Stimulated activated CD4-positive, alpha-beta T cell treated with anti-CD3 and anti-CD28 coated beads, TNF-alpha, amount 100 ng/mL, for 24 hours (primary cell): ENCODE data around the gene MARS1.
"Not testable (repeated sequence)": the region's sequence is repeated elsewhere in the genome, so short reads cannot be mapped to it uniquely, and the experiment has no call there.

Experiments used
- DNase-seq, 3 experiments: peaks; one replicate each; pipeline ENCODE4 v3.0.0-alpha.2; 2020; ENCODE audit warnings: low read depth in 3 of 3

MARS1 gene

DNA sequence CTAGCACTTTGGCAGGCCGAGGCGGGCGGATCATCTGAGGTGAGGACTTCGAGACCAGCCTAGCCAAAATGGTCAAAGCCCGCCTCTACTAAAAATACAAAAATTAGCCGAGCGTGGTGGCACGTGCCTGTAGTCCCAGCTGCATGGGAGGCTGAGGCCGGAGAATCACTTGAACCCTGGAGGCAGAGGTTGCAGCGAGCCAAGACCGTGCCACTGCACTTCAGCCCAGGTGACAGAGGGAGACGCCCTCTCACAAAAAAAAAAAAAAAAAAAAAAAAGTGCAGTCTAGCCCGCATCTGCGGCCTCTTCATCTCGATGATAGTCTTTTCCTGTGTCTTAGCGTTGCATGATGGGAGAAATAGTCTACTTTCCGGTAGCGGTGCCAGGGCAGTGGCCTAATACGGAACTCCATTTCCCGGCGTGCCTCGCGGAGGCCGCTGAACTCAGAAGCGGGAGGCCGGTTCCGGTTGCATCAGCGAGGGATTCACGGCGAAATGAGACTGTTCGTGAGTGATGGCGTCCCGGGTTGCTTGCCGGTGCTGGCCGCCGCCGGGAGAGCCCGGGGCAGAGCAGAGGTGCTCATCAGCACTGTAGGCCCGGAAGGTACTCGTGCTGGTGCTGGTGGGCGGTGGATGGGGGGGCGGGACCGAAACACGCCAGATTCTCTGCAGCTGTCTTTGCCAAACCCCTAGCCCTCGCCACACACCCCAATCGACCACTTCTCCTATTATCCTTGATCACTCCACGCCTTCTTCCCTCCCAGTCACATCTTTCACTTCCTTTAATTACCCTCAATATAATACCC is at the start of gene MARS1:
TSS of gene MARS1 (plus strand) at position 472 of the 805 bp plus-strand sequence. CDS start at position 495, 23 bp downstream.
- peak; percentile 76 to 90 (median 90) for DNase-seq

DNA sequence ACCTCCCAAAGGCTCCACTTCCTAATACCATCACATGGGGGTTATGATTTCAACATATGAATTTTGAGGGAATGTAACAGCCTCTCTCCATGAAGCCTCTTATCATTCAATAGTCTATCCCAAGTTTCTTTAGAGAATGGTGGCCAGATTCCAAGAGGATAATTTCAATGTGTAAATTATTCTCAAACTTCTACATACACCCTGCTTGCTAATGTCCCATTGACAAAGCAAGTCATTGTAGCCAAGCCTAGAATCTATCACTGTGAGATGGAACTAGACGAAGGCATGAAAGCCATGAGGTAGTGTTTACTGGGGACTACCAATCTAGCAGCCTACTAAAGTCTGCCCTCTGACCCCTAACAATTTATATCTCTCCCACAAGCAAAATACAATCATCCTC is 49.5 kb upstream of the MARS1 start:
- no peak for DNase-seq

DNA sequence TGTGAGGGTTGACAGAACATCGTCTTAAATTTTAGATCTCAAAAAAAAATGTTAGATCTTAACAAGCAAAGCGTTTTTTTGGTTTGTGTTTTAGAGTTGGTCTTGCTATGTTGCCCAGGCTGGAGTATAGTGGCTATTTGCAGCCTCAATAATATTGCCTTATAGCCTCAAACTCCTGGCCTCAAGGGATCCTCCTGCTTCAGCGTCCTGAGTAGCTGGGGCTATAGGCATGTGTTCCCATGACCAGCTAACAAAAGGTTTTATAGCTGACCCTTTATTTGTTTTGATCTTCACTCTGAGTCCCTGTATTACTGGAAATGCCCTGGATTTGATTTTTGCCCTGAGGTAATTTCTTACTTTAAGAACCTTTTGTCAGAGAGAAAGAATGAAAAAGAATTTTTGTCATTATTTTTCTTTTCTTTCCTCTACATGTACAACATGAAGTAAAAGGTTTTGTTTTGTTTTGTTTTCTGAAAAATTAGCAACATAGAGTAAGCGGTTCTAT is 48.1 kb upstream of the MARS1 start:
- DNase-seq = no peak

DNA sequence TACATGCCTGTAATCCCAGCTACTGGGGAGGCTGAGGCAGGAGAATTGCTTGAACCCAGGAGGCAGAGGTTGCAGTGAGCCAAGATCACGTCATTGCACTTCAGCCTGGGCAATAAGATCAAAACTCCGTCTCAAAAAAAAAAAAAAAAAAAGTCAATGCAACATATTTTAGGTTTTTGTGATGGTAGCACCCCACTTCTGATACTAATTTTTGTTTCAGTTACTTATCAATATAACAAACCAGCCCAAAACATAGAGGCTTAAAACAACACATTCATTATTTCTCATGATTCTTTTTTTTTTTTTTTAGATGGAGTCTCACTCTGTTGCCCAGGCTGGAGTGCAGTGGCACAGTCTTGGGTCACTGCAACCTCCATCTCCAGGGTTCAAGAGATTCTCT is 46.5 kb upstream of the MARS1 start:
- not testable (repeated sequence) for DNase-seq

DNA sequence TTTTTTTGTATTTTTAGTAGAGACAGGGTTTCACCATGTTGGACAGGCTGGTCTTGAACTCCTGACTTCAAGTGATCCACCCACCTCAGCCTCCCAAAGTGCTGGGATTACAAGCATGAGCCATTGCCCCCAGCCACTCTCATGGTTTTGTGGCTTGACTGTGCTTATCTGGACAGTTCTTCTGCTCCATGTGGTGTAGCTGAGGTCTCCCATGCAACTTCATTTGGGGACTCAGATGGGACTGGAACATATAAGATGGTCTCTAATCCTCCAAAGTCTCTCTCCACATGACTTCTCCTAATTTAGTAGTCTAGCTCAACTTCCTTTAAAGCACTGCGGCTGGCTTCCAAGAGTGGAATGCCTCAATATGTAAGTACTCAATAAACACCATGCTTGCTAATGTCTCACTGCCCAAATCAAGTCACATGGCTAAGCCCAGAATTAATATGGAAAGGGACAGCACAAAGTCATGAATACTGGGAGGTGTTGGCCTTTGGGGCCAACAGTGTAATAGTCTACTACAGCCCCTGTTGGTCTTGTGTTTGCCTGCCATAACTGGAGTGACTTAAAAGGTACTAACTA is 45.9 kb upstream of the MARS1 start:
- no peak for DNase-seq

DNA sequence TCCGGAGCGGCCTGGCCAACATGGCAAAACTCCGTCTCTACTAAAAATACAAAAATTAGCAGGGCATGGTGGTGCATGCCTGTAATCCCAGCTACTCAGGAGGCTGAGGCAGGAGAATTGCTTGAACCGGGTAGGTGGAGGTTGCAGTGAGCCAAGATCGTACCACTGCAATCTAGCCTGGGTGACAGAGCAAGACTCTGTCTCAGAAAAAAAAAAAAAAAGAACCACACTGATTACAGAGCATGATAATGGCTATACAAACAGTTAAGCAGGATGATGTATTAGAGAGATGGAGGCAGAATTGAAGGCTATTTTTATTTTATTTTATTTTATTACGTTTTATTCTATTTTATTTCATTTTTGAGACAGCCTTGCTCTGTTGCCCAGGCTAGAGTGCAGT is 43.5 kb upstream of the MARS1 start:
- DNase-seq = not testable (repeated sequence)

DNA sequence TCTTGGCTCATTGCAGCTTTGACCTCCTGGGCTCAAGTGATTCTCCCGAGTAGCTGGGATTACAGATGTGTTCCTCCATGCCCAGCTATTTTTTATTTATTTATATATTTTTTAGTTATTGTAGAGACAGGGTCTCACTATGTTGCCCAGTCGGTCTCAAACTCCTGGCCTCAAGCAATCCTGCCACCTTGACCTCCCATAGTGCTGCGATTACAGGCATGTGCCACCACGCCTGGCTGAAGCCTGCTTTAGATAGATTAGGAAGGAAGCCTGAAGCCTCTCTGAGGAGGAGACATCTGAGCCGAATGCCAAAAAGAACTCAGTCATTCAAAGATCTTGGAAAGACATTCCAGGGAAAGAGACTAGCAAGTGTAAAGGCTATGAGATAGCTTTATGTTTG is 43.1 kb upstream of the MARS1 start:
- no peak for DNase-seq

DNA sequence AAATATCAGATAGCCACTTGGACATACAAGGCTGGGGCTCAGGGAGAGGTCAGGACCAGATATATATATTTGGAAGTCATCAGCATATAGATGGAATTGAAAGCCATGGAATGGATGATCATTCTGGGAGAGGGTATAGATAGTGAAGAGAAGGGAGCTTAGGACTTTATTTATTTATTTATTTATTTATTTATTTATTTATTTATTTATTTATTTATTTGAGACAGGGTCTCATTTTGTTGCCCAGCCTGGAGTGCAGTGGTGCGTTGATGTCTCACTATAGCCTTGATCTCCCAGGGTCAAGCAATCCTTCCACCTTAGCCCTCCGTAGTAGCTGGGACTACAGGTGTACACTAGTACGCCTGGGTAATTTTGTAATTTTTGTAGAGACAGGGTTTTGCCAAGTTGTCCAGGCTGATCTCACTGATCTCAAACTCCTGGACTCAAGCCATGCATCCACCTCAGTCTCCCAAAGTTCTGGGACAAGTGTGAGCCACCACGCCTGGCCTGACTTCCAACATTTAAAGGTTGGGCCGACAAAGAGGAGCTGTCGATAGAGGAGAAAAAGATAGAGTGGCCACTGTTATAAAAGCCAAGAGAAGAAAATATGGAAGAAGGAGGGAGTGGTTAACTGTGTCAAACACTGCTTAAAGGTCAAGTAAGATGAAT is 41.4 kb upstream of the MARS1 start:
- DNase-seq = no peak

DNA sequence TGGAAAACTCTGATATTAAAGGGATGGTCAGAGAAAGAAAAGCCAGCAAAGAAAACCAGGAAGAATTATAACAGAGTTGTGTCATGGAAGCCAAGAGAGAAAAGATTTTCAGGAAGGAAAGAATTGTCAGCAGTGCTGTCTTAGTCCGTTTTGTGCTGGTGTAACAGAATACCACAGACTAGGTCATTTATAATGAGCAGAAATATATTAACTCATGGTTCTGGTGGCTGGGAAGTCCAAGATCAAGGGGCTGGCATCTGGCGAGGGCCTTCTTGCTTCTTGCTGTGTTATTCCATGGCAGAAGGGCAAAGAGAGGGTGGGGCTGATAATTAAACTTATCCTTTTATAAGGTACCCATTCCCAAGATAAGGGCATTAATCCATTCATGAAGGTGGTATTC is 39.2 kb upstream of the MARS1 start:
- DNase-seq = no peak

DNA sequence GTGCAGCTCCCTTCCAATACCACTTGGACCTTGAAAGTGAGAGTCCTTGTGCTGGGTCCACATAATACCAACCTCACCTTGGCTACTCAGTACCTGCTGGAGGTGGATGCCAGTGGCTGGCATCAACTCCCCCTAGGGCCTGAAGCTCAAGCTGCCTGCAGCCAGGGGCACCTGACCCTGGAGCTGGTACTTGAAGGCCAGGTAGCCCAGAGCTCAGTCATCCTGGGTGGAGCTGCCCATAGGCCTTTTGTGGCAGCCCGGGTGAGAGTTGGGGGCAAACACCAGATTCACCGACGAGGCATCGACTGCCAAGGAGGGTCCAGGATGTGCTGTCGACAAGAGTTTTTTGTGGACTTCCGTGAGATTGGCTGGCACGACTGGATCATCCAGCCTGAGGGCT is 38.5 kb upstream of the MARS1 start:
- DNase-seq = no peak

DNA sequence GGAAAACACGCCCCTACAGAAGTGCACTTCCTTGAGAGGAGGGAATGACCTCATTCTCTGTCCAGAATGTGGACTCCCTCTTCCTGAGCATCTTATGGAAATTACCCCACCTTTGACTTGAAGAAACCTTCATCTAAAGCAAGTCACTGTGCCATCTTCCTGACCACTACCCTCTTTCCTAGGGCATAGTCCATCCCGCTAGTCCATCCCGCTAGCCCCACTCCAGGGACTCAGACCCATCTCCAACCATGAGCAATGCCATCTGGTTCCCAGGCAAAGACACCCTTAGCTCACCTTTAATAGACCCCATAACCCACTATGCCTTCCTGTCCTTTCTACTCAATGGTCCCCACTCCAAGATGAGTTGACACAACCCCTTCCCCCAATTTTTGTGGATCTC is 37.8 kb upstream of the MARS1 start:
- no peak for DNase-seq

DNA sequence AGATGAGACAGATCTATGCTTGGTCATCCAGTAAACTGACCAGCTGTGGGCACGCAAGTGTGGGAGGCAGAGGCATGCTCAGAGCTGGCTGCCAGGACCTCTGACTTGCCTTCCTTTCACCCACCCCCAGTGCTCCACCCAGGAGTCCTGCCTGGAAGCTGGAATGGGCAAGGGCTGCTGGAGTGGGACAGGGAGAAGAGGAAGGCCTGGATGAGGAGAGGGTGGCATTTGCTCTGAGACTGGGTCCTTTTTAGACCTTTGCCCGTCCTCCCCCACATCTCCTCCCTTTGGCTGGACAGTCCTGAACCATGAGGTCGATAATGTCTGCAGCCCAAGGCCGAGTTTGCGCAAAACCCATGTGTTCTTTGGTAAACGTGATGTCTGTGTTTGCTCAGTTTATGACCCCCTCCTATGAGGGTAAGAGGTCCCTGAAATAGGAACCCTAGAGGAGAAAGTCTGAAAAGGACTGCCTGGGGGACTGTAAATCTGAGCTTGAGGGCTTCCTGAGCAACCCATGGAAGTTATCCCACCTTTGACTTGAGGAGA is 36.6 kb upstream of the MARS1 start:
- no peak for DNase-seq

DNA sequence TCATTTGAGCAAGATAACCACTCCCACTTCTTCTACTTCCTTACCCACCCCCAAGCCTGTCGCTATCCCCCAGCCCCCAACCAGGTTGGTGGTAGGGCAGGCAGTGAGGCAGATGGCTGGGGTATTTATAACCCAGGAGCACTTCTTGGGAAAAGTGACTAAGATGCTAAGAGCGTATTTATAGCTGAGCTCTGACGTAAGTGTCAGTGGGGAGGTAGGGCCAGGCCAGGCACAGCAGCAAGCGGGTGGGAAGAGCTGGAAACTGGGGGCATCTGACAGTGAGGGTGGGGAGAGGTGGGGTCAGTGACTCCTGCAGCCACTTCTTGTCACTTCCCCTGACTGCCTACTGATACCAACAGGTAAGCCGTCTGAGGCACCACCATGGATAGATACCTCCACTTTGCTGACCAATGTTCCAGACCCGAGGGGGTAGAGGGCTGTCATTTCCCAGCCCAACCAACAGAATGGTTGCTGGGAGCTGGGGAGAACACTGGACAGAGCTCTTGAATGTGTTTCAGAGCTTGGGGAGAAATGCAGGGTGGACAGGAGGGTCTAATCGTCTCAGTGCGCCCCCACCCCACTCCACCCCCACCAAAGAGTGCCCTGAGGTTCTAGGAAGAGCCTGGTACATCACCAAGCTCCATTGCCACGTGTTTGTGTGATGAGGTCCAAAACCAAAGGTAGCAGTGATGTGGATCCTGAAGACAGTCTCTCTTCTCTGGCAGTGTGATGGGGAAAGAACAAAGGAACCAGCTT is 35.5 kb upstream of the MARS1 start:
- peak in 1 of 3 experiments; percentile 46 for DNase-seq

DNA sequence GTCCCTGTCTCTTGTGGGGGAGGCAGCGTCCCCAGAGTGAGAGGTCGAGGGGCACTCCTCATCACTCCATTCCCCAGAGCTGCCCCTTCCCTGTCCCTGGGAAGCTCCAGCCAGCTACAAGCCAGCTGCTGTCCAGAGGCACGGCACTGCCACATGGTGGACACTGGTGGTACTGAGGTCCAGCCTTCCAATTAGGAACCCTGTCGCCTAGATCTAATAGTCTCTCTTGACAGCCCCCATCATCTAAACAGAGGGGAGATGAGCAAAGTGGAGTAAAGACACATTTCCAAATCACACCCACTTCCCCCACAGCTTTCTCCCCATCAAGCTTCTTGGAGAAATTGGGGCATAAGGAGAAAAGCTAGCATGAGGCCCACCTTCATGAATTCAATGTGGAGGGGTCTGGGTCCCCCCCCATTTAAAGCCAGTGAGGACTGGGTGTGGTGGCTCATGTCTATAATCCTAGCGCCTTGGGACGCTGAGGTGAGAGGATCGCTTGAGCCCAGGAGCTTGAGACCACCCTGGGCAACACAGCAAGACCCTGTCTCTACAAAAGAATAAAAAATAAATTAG is 34.8 kb upstream of the MARS1 start:
- peak in 1 of 3 experiments; percentile 67 for DNase-seq

DNA sequence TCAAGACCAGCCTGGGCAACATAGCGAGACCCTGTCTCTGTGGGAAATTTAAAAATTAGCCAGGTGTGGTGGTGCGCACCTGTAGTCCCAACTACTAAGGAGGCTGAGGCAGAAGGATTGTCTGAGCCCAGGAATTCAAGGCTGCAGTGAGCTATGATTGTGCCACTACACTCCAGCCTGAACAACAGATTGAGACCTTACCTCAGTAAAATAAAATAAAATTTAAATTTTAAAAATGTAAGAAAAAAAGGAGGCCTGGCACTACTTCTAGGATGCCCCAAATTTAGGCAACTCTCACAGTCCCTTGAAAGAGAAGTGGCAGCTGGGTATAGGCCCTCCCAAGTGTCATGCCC is 33.7 kb upstream of the MARS1 start:
- no peak for DNase-seq

DNA sequence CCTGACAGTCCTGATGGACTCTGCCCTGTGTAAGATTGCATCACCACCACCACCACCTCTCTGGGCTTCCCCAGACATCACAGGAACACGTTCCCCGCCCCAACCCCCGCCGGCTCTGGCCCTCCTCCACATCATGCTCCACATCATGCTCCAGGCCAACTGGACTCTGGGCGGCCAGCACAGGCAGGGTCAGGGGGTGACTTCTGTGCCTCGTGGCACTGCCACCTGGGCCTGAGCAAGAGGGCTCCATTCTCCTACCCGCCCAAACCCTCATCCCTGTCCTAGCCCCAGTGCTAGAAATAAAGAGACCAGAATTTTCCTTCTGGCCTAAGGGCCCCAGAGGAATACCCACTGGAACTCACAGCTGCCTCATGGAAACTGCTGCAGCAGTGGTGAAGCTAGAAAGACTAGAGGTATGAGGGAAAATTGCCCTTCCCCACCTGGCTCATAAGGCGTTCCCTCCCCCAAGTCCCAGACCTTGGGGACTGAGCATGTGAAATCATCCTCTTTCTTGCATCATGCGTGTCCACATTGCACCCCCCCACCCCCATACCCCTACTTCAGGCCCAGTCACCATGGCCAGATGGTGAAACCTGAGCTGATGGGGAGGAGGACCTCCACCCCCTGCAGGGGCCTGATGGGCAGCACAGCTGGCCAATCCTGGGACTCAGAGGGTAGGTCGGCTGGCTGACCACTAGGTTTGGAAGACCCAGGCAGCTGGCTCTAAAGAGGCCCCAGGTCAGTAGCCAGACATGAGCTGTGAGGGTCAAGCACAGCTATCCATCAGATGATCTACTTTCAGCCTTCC is 33.1 kb upstream of the MARS1 start, which contains the start of gene INHBE:
TSS of gene INHBE (plus strand) at position 742 of the 808 bp plus-strand sequence. CDS start 230 bp downstream, outside the sequence.
- DNase-seq = no peak

DNA sequence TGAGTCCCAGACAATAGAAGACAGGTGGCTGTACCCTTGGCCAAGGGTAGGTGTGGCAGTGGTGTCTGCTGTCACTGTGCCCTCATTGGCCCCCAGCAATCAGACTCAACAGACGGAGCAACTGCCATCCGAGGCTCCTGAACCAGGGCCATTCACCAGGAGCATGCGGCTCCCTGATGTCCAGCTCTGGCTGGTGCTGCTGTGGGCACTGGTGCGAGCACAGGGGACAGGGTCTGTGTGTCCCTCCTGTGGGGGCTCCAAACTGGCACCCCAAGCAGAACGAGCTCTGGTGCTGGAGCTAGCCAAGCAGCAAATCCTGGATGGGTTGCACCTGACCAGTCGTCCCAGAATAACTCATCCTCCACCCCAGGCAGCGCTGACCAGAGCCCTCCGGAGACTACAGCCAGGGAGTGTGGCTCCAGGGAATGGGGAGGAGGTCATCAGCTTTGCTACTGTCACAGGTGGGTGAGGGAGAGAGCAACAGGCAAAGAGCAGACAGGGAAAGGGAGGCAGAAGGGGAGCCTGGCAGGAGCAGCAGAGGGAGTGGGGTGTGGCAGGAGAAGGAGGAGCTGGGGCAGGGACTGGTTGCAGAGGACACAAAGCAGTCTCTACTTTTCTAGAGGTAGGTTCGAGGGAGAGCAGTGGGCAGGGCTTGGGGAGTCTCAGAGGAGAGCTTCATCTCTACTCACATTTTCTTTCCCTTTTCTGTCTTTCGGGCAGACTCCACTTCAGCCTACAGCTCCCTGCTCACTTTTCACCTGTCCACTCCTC is 32.3 kb upstream of the MARS1 start:
- no peak for DNase-seq

DNA sequence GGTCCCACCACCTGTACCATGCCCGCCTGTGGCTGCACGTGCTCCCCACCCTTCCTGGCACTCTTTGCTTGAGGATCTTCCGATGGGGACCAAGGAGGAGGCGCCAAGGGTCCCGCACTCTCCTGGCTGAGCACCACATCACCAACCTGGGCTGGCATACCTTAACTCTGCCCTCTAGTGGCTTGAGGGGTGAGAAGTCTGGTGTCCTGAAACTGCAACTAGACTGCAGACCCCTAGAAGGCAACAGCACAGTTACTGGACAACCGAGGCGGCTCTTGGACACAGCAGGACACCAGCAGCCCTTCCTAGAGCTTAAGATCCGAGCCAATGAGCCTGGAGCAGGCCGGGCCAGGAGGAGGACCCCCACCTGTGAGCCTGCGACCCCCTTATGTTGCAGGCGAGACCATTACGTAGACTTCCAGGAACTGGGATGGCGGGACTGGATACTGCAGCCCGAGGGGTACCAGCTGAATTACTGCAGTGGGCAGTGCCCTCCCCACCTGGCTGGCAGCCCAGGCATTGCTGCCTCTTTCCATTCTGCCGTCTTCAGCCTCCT is 31.6 kb upstream of the MARS1 start:
- DNase-seq = no peak

DNA sequence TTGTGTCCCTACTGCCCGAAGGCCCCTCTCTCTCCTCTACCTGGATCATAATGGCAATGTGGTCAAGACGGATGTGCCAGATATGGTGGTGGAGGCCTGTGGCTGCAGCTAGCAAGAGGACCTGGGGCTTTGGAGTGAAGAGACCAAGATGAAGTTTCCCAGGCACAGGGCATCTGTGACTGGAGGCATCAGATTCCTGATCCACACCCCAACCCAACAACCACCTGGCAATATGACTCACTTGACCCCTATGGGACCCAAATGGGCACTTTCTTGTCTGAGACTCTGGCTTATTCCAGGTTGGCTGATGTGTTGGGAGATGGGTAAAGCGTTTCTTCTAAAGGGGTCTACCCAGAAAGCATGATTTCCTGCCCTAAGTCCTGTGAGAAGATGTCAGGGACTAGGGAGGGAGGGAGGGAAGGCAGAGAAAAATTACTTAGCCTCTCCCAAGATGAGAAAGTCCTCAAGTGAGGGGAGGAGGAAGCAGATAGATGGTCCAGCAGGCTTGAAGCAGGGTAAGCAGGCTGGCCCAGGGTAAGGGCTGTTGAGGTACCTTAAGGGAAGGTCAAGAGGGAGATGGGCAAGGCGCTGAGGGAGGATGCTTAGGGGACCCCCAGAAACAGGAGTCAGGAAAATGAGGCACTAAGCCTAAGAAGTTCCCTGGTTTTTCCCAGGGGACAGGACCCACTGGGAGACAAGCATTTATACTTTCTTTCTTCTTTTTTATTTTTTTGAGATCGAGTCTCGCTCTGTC is 31.0 kb upstream of the MARS1 start:
- DNase-seq = no peak
